Left ventricle myocardium inferior (tissue), 1 donor: Measurements from ENCODE around the gene ATP1A4. TPM values are rescaled to one million over a fixed set of nuclear protein-coding genes. Genes with fewer than 3 reads are reported as not detected.

Source experiments
- DNase-seq: peaks from one replicate; pipeline ENCODE4 v3.0.0-alpha.2; 2020
- H3K27ac ChIP-seq: fragments of 200-600 bp; replicated peaks from 2 replicates; pipeline ENCODE4 v1.8.0; 2021
- H3K27me3 ChIP-seq: fragments of 200-600 bp; 2 replicates; pipeline ENCODE4 v1.8.0; 2021; ENCODE audit warnings: low read depth
- H3K36me3 ChIP-seq: fragments of 200-600 bp; 2 replicates; pipeline ENCODE4 v1.8.0; 2021
- H3K4me1 ChIP-seq: fragments of 200-600 bp; 2 replicates; pipeline ENCODE4 v1.8.0; 2021
- H3K4me3 ChIP-seq: fragments of 200-600 bp; 2 replicates; pipeline ENCODE4 v1.8.0; 2021; ENCODE audit warnings: mild to moderate bottlenecking, moderate library complexity
- H3K9me3 ChIP-seq: fragments of 200-600 bp; replicated peaks from 2 replicates; pipeline ENCODE4 v1.8.0; 2021
- intact Hi-C: fragments of 100-400 bp; cut with micrococcal nuclease; formaldehyde crosslinking; loops from one replicate; pipeline ENCODE4 v1.11.0; 2022
- total RNA-seq: library from RNA; stranded (reverse); fragmentation: NEBNext Ultra II Directional; extraction: Animal tissue kit (Norgen Biotek cat#: 25700); gene quantifications from one replicate; pipeline ENCODE4 v1.2.1, GENCODE V29; 2021
- TF ChIP-seq, protein P1 (sequence below): fragments of 200-600 bp; IDR thresholded peaks from 2 replicates; pipeline ENCODE4 v1.8.0; 2021; ENCODE audit warnings: antibody characterized with exemption, mild to moderate bottlenecking, borderline replicate concordance
- donor health status: DM: no; HTN: yes; CAD: no; lungs with severe emphysema.

ATP1A4 gene
- total RNA-seq, 1 donor from 2014 or later: 0.11 TPM

DNA sequence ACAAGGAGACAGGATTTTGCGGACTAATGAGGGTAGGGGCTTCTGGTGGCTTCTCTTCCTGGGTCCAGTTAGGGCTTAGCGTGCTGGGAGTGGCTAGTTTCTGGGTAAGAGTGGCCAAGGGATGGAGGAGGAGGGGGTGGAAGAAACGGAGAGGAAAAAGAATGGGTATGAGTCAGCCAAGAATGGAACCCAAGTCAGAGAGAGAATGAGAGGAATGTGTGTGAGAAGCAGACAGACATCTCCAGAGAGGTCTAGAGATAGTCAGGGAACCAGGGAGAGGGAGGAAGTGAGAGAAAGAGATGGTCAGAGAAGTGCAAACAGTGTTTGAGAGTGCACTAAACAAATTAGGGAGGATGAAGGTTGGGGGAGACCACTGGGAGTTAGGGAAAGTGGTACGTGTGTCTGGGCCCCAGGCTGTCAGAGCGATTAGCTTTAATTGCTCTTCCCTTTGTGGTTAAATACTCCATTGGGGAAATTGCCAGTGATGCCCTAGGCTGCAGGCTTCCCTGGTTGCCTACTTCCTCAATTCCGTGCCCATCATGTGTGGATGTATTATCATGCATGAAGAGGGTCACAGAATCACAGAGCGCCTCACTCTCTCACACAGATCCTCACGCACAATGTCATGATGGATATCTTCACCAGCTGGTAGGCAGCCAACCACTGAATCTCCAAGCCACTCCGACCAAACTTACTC is 55.2 kb downstream of the ATP1A4 start:
- H3K27ac ChIP-seq: peak overlapping the region; percentile 96
- H3K4me3 ChIP-seq: peak overlapping the region; percentile 95
- no peaks in the 10 kb centered on the region for H3K27me3 ChIP-seq
- TF ChIP-seq, protein P1, sequence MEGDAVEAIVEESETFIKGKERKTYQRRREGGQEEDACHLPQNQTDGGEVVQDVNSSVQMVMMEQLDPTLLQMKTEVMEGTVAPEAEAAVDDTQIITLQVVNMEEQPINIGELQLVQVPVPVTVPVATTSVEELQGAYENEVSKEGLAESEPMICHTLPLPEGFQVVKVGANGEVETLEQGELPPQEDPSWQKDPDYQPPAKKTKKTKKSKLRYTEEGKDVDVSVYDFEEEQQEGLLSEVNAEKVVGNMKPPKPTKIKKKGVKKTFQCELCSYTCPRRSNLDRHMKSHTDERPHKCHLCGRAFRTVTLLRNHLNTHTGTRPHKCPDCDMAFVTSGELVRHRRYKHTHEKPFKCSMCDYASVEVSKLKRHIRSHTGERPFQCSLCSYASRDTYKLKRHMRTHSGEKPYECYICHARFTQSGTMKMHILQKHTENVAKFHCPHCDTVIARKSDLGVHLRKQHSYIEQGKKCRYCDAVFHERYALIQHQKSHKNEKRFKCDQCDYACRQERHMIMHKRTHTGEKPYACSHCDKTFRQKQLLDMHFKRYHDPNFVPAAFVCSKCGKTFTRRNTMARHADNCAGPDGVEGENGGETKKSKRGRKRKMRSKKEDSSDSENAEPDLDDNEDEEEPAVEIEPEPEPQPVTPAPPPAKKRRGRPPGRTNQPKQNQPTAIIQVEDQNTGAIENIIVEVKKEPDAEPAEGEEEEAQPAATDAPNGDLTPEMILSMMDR: no peak
- peaks cover 74% of the 10 kb centered on the region for H3K4me1 ChIP-seq
- no peak for DNase-seq
- peaks cover 10% of the 10 kb centered on the region for H3K36me3 ChIP-seq
- H3K9me3 ChIP-seq: no peaks in the 10 kb centered on the region
- intact Hi-C loops: no loop called here

GRCh38 chr1:160207118-160207650 is 55.8 kb downstream of the ATP1A4 start:
- Histone ChIP-seq H3K9me3 (no peaks in the 10 kb centered on the region), H3K4me1 (peaks cover 80% of the 10 kb centered on the region), H3K36me3 (peaks cover 16% of the 10 kb centered on the region), H3K27ac (peak overlapping the region; percentile 96), H3K4me3 (peak overlapping the region; percentile 95), H3K27me3 (no peaks in the 10 kb centered on the region)
- intact Hi-C loops: no loop called here
- TF ChIP-seq, protein P1: no peak
- no peak for DNase-seq

DNA sequence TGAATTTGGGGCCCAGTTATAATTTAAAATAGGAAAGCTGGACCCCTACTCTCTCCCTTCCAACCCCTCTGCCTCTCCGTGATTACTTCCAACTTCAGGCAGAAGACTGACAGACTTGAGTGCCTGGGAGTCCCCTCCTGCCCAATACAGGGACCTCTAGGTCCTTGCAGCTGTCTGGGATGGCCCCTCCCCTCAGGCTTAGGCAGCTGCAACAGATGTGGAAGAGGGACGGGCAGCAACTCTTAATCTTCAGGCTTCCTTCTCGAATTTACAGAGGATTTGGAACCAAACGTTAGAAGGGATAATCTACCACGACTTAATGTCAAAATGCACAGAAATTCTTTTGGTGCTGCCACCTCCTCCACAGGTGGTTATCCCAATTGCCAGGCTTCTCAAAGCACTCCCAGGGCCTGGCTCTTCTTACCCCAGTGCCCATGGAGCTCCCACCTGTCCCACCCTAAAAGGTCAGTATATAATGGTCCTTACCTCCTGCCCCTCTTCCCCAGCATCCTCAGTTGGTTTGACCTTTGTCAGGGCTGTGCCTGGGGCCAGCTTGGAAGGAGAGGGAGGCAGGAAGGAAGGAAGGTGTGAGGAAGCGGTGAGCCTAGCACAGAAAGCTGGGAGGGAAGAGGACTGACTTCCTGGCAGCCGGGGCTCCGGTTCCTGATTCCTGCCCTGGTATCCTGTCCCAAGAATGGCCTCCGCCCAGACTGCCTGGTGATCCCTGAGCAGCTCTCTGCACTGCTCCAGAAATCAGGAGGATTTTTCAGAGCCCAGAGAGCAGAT is 56.6 kb downstream of the ATP1A4 start:
- intact Hi-C loops: no loop called here
- H3K4me1 ChIP-seq: peaks cover 81% of the 10 kb centered on the region
- DNase-seq: peak; percentile 25

DNA sequence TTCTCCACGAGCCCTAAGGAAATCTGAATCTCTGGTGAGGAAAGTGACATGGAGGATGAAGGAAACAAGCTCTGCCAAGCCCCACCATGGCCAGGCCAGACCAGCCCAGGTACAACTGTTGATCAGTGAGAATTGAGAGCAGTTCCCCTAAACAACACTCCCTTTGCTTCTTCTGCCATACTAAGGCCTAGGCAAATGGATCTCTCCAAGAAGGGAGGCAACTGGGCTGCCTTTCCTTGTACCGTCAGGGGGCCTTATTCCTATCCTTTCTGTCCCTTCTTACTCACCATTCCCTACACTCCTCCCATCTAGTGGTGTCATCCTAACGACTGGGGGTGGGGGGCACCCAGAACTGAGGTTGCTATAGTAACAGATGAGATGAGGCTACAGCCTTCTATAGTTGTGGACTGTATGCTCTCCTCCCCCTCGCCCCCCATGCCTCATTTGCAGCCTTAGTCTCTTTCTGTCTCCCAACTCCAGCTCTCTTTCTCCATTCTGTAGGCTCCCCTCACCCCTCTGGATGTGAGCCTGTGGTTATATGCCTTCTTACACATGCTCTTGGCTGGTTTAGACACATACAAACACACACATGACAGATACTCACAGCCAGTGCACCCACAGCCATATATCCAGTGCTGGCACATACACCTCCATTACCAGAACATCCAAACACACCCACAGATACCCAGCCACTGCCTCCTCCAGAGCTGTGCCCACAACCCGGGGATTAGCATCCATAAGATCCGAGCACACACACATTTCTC is 57.3 kb downstream of the ATP1A4 start:
- DNase-seq: no peak
- TF ChIP-seq, protein P1: no peak
- intact Hi-C loops: no loop called here
- Histone ChIP-seq H3K36me3 (peaks cover 32% of the 10 kb centered on the region), H3K4me1 (peaks cover 81% of the 10 kb centered on the region), H3K27ac (peak overlapping the region; percentile 96), H3K4me3 (peak overlapping the region; percentile 95), H3K27me3 (no peaks in the 10 kb centered on the region), H3K9me3 (no peaks in the 10 kb centered on the region)

More for the DNA sequence above, 56.6 kb downstream of the ATP1A4 start:
- H3K4me3 ChIP-seq: peak overlapping the region; percentile 95
- TF ChIP-seq, protein P1: no peak
- peak overlapping the region; percentile 96 for H3K27ac ChIP-seq
- H3K36me3 ChIP-seq: peaks cover 24% of the 10 kb centered on the region
- no peaks in the 10 kb centered on the region for H3K9me3 ChIP-seq
- H3K27me3 ChIP-seq: no peaks in the 10 kb centered on the region
